Measurements from ENCODE around the gene MYRF. TPM values are rescaled to one million over a fixed set of nuclear protein-coding genes. Genes with fewer than 3 reads are reported as not detected.

Gene MYRF
- total RNA-seq, 1 donor from 2014 or later = 13.7 TPM

GRCh38 chr11:61827571-61828378 lies 75.3 kb downstream of the MYRF start, which contains the start of gene FADS2:
FADS2 (plus strand) TSS chr11:61828300; CDS start chr11:61828391, 91 bp downstream.
- DNase-seq (ENCODE audit: low read depth) = peak; percentile 81
- Histone ChIP-seq H3K4me3 (ENCODE audit: low read depth, low read length) (peak within 1 kb of the TSS; percentile 84), H3K27me3 (ENCODE audit: control insufficient read depth, insufficient read depth, low read length) (no peaks in the 10 kb centered on the region), H3K36me3 (ENCODE audit: control insufficient read depth, insufficient read depth, low read length) (no peaks in the 10 kb centered on the region)
- no peak for TF ChIP-seq CTCF (IDR thresholded peaks at IDR 0.05; ENCODE audit: insufficient read depth, low read length, poor library complexity, severe bottlenecking)

- Histone ChIP-seq H3K36me3 (ENCODE audit: control insufficient read depth, insufficient read depth, low read length) (no peaks in the 10 kb centered on the region), H3K4me3 (ENCODE audit: low read depth, low read length) (peak overlapping the region; percentile 84), H3K27me3 (ENCODE audit: control insufficient read depth, insufficient read depth, low read length) (no peaks in the 10 kb centered on the region)
- TF ChIP-seq CTCF (IDR thresholded peaks at IDR 0.05; ENCODE audit: insufficient read depth, low read length, poor library complexity, severe bottlenecking) = no peak
- DNase-seq (ENCODE audit: low read depth) = no peak
These were observed 75.9 kb downstream of the MYRF start for GRCh38 chr11:61828379-61828628.

GRCh38 chr11:61828629-61829407 lies 76.4 kb downstream of the MYRF start:
- H3K4me3 ChIP-seq (ENCODE audit: low read depth, low read length) = peak overlapping the region; percentile 84
- H3K27me3 ChIP-seq (ENCODE audit: control insufficient read depth, insufficient read depth, low read length) = no peaks in the 10 kb centered on the region
- no peaks in the 10 kb centered on the region for H3K36me3 ChIP-seq (ENCODE audit: control insufficient read depth, insufficient read depth, low read length)
- no peak for DNase-seq (ENCODE audit: low read depth)
- peak; percentile 66 for TF ChIP-seq CTCF (IDR thresholded peaks at IDR 0.05; ENCODE audit: insufficient read depth, low read length, poor library complexity, severe bottlenecking)

GRCh38 chr11:61829806-61830205 lies 77.4 kb downstream of the MYRF start:
- Histone ChIP-seq H3K27me3 (ENCODE audit: control insufficient read depth, insufficient read depth, low read length) (no peaks in the 10 kb centered on the region), H3K4me3 (ENCODE audit: low read depth, low read length) (peak overlapping the region; percentile 84), H3K36me3 (ENCODE audit: control insufficient read depth, insufficient read depth, low read length) (no peaks in the 10 kb centered on the region)
- DNase-seq (ENCODE audit: low read depth) = no peak
- TF ChIP-seq CTCF (IDR thresholded peaks at IDR 0.05; ENCODE audit: insufficient read depth, low read length, poor library complexity, severe bottlenecking) = no peak

- no peaks in the 10 kb centered on the region for H3K36me3 ChIP-seq (ENCODE audit: control insufficient read depth, insufficient read depth, low read length)
- H3K27me3 ChIP-seq (ENCODE audit: control insufficient read depth, insufficient read depth, low read length) = no peaks in the 10 kb centered on the region
- no peak for TF ChIP-seq CTCF (IDR thresholded peaks at IDR 0.05; ENCODE audit: insufficient read depth, low read length, poor library complexity, severe bottlenecking)
- no peak for DNase-seq (ENCODE audit: low read depth)
- peak overlapping the region; percentile 84 for H3K4me3 ChIP-seq (ENCODE audit: low read depth, low read length)
These were observed 78.0 kb downstream of the MYRF start for GRCh38 chr11:61830237-61831105.

Measured in kidney epithelial cell (primary cell).